Keratinocyte (primary cell): ENCODE results near the gene KRT7. TPM values are rescaled to one million over a fixed set of nuclear protein-coding genes. Genes with fewer than 3 reads are reported as not detected.

ENCODE experiments used
- DNase-seq: peaks from one replicate; pipeline ENCODE4 v3.0.0-alpha.2; 2011; ENCODE audit warnings: low read depth, missing footprints, low spot score
- FAIRE-seq: peaks from 2 replicates; lab custom pipeline; 2011; peaks lifted over from hg19 to GRCh38; lab: Jason Lieb, UNC
- H2AFZ ChIP-seq: 2 replicates; pipeline ENCODE4 v1.6.0; 2012; ENCODE audit warnings: low read length, control low read depth, inconsistent platforms; ENCODE audit not compliant: control insufficient read depth
- H3K27ac ChIP-seq: 2 replicates; pipeline ENCODE4 v1.5.1; 2011; ENCODE audit warnings: low read length; ENCODE audit not compliant: control insufficient read depth, insufficient read depth
- H3K27me3 ChIP-seq: 3 replicates; pipeline ENCODE4 v1.6.0; 2011; ENCODE audit warnings: low read length; ENCODE audit not compliant: control insufficient read depth, insufficient read depth; ENCODE audit errors: extremely low read depth
- H3K36me3 ChIP-seq, 2 experiments: 2 replicates in 1 of 2; 3 replicates in 1 of 2; pipeline ENCODE4 v1.5.1; 2011; ENCODE audit warnings: low read length in 2 of 2, mild to moderate bottlenecking in 1 of 2; ENCODE audit not compliant: control insufficient read depth in 2 of 2, insufficient read depth in 2 of 2; ENCODE audit errors: extremely low read depth in 1 of 2
- H3K4me1 ChIP-seq: 3 replicates; pipeline ENCODE4 v1.5.1; 2011; ENCODE audit warnings: low read length; ENCODE audit not compliant: control insufficient read depth, insufficient read depth; ENCODE audit errors: extremely low read depth
- H3K4me2 ChIP-seq: 3 replicates; pipeline ENCODE4 v1.6.0; 2011; ENCODE audit warnings: low read depth, low read length; ENCODE audit not compliant: control insufficient read depth, insufficient read depth; ENCODE audit errors: extremely low read depth
- H3K4me3 ChIP-seq, 3 experiments: fragments of 200-600 bp in 1 of 3; sonication (generic) in 1 of 3; 2 replicates in 2 of 3; 3 replicates in 1 of 3; pipeline ENCODE4 v1.5.1; 2011 to 2016; ENCODE audit warnings: low read length in 3 of 3, mild to moderate bottlenecking in 3 of 3, control low read depth in 2 of 3, inconsistent platforms in 1 of 3, low read depth in 1 of 3, mixed read lengths in 1 of 3, mixed run types in 1 of 3, moderate library complexity in 1 of 3; ENCODE audit not compliant: control insufficient read depth in 2 of 3, insufficient read depth in 2 of 3; ENCODE audit errors: extremely low read depth in 1 of 3
- H3K79me2 ChIP-seq: 2 replicates; pipeline ENCODE4 v1.6.0; 2012; ENCODE audit warnings: low read length; ENCODE audit not compliant: control insufficient read depth, insufficient read depth
- H3K9ac ChIP-seq: 3 replicates; pipeline ENCODE4 v1.6.0; 2011; ENCODE audit warnings: low read length; ENCODE audit not compliant: control insufficient read depth, insufficient read depth; ENCODE audit errors: extremely low read depth
- H3K9me1 ChIP-seq: 3 replicates; pipeline ENCODE4 v1.6.0; 2011; ENCODE audit warnings: low read length; ENCODE audit not compliant: control insufficient read depth, insufficient read depth; ENCODE audit errors: extremely low read depth
- H3K9me3 ChIP-seq: 2 replicates; pipeline ENCODE4 v1.5.1; 2012; ENCODE audit warnings: low read depth, low read length; ENCODE audit not compliant: control insufficient read depth
- H4K20me1 ChIP-seq: 3 replicates; pipeline ENCODE4 v1.6.0; 2011; ENCODE audit warnings: low read length; ENCODE audit not compliant: control insufficient read depth, insufficient read depth; ENCODE audit errors: extremely low read depth
- CTCF ChIP-seq, 3 experiments: IDR thresholded peaks in 1 of 3; conservative IDR thresholded peaks in 1 of 3; optimal IDR thresholded peaks in 1 of 3; 2 replicates in 2 of 3; 3 replicates in 1 of 3; pipeline versions ENCODE3 to v1.5.1; 2011; ENCODE audit warnings: low read length in 3 of 3, mild to moderate bottlenecking in 3 of 3, moderate library complexity in 2 of 3, control low read depth in 1 of 3, inconsistent platforms in 1 of 3; ENCODE audit not compliant: insufficient read depth in 2 of 3; ENCODE audit errors: extremely low read depth in 1 of 3
- EZH2 ChIP-seq: IDR thresholded peaks from one replicate; pipeline ENCODE4 v1.6.1; 2012; ENCODE audit warnings: inconsistent platforms, mild to moderate bottlenecking, low read length, moderate library complexity
- dilution Hi-C: fragments of 300-500 bp; cut with MboI; formaldehyde crosslinking; loops from one replicate; pipeline ENCODE4 v1.7.0; 2020; ENCODE audit warnings: low sequenced_read_pairs; ENCODE audit not compliant: extremely low pct_ligation_motif_present
- polyA plus RNA-seq, 5 experiments: library from polyadenylated mRNA; depleted of rRNA in 3 of 5; stranded (reverse) in 3 of 5; stranded (forward) in 1 of 5; unstranded in 1 of 5; fragments of >200 nt; gene quantifications; 1 replicate in 1 of 5; 2 replicates in 3 of 5; 3 replicates in 1 of 5; pipeline versions ENCODE4 v1.2.1 to v1.2.3, GENCODE V29; 2011 to 2012; ENCODE audit warnings: missing spikeins in 2 of 5, low read depth in 1 of 5, low replicate concordance in 1 of 5

The KRT7 gene
- polyA plus RNA-seq, 1 donor (not counting 4 experiments of a cell fraction or from before 2014, with no cell fraction given), result 112 TPM

DNA sequence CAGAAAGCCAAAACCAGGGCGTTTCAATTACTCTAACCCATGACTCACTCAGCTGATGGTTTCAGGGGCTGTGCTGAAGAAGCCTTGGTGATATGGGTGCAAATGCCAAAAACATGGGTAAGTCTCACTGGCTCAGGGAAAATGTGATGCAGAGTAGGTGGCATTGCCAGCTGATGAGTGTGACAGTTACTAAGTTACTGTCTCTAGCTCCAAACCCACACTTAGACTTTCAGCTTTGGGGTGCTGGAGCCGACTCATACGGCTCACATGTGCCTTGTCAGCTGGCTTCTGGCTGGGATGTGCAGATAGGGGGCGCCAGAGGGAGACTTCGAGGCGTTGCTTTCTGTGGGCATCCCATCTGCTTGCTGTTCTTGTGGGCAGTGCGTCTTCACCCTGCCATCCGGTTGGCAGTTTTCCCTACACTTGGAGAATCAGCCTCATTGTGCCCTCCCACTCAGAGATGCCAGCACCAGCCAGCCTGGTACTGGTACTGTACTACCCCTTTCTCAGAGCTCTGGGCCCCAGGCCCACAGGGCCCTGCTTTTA lies 11.1 kb upstream of the KRT7 start:
- H3K27ac ChIP-seq, result peak overlapping the region; percentile 33
- TF ChIP-seq CTCF (optimal IDR thresholded peaks at IDR 0.05 in 1 of 3, IDR thresholded peaks at IDR 0.05 in 1 of 3, conservative IDR thresholded peaks at IDR 0.05 in 1 of 3; ENCODE audit: extremely low read depth in 1 of 3, insufficient read depth in 2 of 3, low read length in 3 of 3), result peak; percentile 87 to 93 (median 91)
- TF ChIP-seq EZH2, result no peak
- H3K79me2 ChIP-seq, result no peaks in the 10 kb centered on the region
- FAIRE-seq (peak; percentile 74), DNase-seq (no peak)
- peaks cover 28% of the 10 kb centered on the region for H3K4me1 ChIP-seq
- dilution Hi-C loops, result no loop called here
- no peaks in the 10 kb centered on the region for H3K36me3 ChIP-seq
- H3K9ac ChIP-seq, result peak overlapping the region; percentile 23
- no peak overlapping the region for H3K4me3 ChIP-seq
- no peaks in the 10 kb centered on the region for H3K9me1 ChIP-seq
- H2AFZ ChIP-seq, result peak overlapping the region; percentile 20
- peak overlapping the region; percentile 23 for H3K4me2 ChIP-seq
- no peaks in the 10 kb centered on the region for H4K20me1 ChIP-seq
- no peaks in the 10 kb centered on the region for H3K9me3 ChIP-seq
- no peaks in the 10 kb centered on the region for H3K27me3 ChIP-seq

GRCh38 chr12:52222692-52223091 lies 10.4 kb upstream of the KRT7 start:
- no peaks in the 10 kb centered on the region for H4K20me1 ChIP-seq
- no peak overlapping the region for H3K4me3 ChIP-seq
- no peaks in the 10 kb centered on the region for H3K36me3 ChIP-seq
- no peaks in the 10 kb centered on the region for H3K79me2 ChIP-seq
- H3K4me2 ChIP-seq, result no peak overlapping the region
- no peaks in the 10 kb centered on the region for H3K9me3 ChIP-seq
- DNase-seq, result no peak
- TF ChIP-seq EZH2 (no peak), CTCF (optimal IDR thresholded peaks at IDR 0.05 in 1 of 3, IDR thresholded peaks at IDR 0.05 in 1 of 3, conservative IDR thresholded peaks at IDR 0.05 in 1 of 3; ENCODE audit: extremely low read depth in 1 of 3, insufficient read depth in 2 of 3, low read length in 3 of 3) (no peak)
- dilution Hi-C loops, result no loop called here
- H3K9ac ChIP-seq, result no peak overlapping the region
- H3K4me1 ChIP-seq, result peaks cover 21% of the 10 kb centered on the region
- H2AFZ ChIP-seq, result no peak overlapping the region
- H3K27ac ChIP-seq, result no peak overlapping the region
- no peaks in the 10 kb centered on the region for H3K27me3 ChIP-seq
- FAIRE-seq, result no peak
- no peaks in the 10 kb centered on the region for H3K9me1 ChIP-seq
